Activated CD4-positive, alpha-beta T cell treated with anti-CD3 and anti-CD28 coated beads, Interleukin-2, amount 50 U/mL, for 1 hour (primary cell): ENCODE data around the gene KCTD15.

Experiments
- DNase-seq: peaks from one replicate; pipeline ENCODE4 v3.0.0-alpha.2; 2020

KCTD15 gene

GRCh38 chr19:33798681-33799111 is 2.0 kb downstream of the KCTD15 start:
- no peak for DNase-seq

- DNase-seq, result no peak
Observed at GRCh38 chr19:33799476-33799875, 2.8 kb downstream of the KCTD15 start.

DNA sequence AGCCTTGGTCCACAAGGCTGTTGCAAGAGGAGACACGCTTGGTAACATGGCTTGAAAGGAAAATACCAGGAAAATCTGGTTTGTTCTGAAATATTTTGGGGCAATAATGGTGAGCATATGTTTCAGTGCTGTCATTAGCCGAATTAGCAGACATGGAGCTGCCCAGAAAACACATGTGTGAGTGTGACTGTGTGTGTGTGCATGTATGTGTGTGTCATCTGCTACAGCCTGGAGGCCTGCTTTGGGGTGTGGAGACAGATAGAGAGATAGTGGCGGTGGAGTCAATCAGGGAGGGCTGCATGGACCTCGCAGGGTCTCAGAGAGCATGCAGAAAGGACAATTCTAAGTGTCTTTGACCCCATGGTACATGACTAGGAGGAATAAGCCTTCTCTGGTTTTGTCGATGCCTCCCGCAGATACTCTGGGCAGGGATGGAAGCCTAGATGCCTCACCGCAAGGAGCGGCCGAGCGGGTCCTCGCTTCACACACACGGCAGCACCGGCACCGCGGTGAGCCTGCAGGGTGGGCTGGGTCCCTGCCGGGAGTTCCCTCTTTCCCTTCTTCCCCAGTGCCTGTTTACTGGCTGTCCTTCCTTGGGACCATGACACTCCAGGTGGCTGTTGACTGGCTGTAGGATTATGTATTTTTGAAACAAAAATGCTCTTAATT is 3.5 kb downstream of the KCTD15 start:
- no peak for DNase-seq

DNA sequence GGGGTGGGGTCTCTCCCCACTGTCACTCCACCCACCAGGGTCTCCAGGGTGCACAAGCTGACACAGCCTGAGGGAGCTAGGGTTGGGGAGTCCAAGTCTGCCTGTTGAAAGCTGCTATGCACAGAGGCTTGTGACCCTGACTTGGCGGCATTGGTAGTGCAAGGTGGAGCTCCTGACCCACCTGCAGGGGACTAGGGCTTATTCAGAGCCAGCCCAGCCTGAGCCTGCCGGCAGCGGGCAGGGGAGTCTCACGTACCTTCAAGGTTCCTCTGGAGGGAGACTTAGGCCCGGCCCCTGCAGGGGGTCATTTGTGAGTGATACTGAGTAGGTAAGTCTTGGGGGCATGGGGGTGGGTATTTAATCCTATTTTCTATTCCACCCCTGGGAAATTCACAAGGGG is 4.7 kb downstream of the KCTD15 start:
- DNase-seq, result no peak

DNA sequence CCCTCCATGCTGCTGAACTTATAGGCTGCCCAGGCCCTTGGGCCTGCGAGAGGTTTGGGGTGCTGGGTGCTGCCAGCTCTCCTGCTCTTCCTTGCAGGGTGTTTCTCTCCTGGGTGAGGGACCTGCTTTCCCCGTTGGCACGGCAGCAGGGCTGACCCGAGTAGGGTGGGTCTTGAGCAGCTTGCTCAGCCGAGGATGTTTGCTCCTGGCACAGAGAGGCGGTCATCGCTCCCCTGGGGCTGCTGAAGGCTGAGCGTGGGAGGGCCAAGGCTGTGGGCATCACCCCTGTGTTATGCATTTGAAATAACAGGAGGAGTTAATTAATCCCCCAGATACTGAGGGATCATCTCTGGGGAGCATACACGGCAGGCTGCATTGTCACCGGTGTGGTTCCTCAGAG is 5.3 kb downstream of the KCTD15 start:
- no peak for DNase-seq

GRCh38 chr19:33802801-33803200 is 6.1 kb downstream of the KCTD15 start:
- no peak for DNase-seq

GRCh38 chr19:33803383-33803782 is 6.7 kb downstream of the KCTD15 start:
- DNase-seq, result no peak

DNA sequence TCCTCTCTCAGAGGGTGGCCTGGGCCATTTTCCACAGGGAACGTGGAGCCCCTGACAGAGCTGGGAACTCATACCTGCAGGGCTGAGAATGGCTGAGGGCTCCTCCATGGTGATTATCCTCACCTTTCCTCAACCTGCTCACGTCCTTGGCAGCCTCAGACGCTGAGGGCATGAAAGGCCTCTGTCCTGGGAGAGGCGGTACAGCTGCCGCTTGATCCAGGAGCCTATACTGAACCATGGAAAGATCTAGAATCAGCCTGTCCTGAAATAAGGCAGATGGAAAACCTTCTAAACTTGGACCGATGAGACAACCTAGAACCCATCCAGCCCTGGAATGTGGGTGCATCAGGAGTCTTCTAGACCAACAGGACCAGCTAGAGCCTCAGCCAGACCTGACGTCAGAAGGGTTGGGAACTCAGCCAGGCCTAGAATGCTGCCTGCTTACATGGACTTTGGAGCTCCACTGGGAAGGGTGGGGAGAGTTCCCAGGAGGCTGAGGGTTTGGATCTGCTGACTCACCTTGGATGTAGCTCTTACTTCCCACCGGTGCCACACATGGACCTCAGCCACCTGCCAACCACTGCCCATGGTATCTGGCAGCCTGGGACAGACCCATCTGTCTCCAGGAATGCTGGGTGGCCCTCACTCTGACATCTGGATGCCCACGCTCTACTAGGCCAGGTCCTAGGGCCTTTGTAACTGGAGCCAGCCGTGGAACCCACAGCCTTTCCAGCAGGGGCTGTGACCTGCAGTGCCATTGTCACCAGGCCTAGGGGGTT is 7.5 kb downstream of the KCTD15 start:
- DNase-seq, result no peak

DNA sequence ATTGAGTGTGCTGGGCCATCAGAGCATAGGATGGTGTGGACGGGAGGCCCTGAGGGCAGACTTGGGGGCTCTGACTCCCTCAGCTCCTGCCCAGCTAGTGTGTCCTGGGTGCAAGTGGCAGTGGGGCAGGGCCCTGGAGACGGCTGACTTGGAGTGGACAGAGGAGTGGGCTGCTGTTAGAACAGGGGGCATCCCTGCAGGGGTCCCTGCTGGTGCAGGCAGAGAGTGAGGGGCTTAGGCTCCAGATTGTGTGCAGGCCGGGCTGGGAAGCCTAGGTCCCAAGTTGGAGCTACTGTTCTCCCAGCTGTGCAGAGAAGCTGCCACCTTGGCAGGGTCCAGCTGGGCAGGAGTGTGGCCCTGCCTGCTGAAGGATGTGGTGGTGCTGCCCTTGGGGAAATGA is 8.6 kb downstream of the KCTD15 start:
- DNase-seq, result no peak

- DNase-seq, result no peak
Observed at GRCh38 chr19:33805840-33806433, 9.3 kb downstream of the KCTD15 start.

DNA sequence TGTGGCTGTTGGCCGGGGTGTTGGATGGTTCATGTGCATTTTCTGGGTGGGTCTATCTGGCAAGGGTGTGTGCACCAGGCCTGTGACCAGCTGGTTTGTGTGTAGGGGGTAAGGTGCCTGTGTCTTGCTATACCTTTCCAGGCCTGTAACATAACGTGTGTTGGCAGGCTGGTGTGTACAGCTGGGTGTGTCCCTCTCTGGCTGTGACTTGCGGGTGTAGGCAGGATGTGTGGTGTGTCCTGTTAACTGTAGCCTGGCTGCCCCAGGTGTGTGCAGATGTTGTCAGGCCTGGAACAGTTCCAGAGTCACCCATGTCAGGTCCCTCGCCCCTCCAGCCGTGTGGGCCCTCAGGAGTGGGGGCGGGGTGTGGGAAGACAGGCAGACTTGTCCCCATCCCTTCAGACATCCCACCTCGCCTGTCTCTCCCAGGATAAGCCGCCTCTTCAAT is 9.8 kb downstream of the KCTD15 start:
- DNase-seq, result no peak

- no peak for DNase-seq
Observed at GRCh38 chr19:33808399-33808798, 11.7 kb downstream of the KCTD15 start.

DNA sequence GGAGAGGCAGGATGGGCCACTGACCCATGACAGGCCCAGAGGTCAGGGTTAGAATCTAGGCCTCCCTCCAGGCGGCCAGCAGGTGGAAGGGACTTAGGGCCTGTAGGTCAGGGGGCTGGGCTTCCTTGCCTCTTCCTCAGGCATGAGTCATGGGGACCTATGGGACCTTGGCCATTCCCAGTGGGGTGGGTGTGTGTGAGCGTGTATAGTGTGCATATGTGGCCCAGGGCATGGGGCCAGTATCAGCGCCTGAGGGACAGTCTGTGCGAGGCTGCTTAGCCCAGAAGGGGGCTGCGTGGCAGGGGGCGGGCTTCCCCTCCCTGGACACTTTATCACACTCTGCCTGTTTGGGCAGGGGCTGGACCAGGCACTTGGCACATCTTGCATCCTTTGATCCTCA is 13.3 kb downstream of the KCTD15 start:
- no peak for DNase-seq

- no peak for DNase-seq
Observed at GRCh38 chr19:33810821-33811220, 14.2 kb downstream of the KCTD15 start.

DNA sequence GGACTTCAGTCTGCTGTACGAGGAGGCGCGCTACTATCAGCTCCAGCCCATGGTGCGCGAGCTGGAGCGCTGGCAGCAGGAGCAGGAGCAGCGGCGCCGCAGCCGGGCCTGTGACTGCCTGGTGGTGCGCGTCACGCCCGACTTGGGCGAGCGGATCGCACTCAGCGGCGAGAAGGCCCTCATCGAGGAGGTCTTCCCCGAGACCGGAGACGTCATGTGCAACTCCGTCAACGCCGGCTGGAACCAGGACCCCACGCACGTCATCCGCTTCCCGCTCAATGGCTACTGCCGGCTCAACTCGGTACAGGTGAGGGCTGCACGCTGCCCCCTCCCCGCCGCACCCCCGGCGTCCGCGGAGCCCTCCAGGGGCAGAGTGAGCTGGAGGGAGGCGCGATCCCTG is 14.6 kb downstream of the KCTD15 start:
- DNase-seq, result no peak

GRCh38 chr19:33811736-33812387 is 15.2 kb downstream of the KCTD15 start:
- no peak for DNase-seq

- no peak for DNase-seq
Observed at GRCh38 chr19:33812388-33813330, 16.0 kb downstream of the KCTD15 start.

DNA sequence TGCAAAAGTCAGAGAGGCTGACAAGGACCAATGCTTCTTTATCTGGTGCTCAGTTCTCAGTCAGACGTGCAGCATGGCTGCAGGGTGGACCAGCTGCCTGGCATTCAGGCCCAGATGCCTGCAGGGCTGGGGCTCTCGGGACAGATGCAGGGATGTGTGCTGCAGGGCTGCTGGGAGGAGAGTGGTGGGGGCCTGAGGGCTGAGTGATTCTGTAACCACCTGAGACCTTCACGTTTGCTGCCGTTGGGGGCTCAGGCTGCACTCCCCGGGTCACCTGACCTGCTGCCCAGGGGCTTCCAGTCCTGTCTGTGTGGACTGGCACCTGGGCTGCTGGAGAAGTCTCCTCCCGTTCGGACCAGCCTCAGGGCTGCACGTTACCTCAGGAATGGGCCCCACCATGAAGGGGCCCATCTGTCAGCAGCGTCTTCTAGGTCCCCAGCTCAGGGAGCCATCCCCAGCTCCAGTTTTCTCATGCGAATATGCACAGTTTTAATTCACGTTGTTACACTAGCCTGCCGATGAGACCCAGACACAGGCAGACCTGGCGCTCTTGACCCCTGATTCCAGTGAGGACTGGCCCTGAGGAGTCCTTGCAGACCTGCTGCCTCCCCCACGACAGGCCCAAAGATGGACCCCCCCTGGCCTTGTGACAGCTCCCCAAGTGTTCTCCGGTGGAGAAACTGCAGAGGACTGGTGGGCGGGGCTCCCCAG is 16.9 kb downstream of the KCTD15 start:
- no peak for DNase-seq

GRCh38 chr19:33814181-33815165 is 17.8 kb downstream of the KCTD15 start:
- DNase-seq, result no peak
